ENCODE results near the gene TCERG1L. TPM values are rescaled to one million over a fixed set of nuclear protein-coding genes. Genes with fewer than 3 reads are reported as not detected.

Gene TCERG1L
- total RNA-seq, 1 donor from 2014 or later = 3.5 TPM

DNA sequence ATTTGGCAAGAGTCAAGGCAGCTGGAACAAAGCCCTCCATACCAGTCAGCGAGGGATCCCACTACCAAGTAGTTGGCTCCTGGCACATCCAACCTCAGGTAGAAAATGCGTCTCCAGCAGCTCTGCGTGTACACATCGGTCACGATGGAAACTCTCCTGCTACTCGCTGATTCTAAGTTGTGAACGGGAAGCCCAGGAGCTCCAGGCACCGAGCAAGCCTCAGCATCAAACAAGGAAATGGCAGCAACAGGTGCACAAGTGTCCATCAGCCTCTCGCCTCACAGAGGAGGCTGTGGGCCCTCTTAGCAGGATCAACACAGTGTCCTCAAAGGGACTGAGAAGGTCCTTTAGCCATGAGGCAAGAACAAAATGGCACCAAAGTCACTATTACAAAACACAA lies 127.0 kb downstream of the TCERG1L start:
- TF ChIP-seq EZH2 (IDR thresholded peaks at IDR 0.05; ENCODE audit: insufficient read depth, low read length) (no peak), CTCF (IDR thresholded peaks at IDR 0.05; ENCODE audit: insufficient read depth, low read depth, low read length) (no peak)
- Histone ChIP-seq H3K9me3 (ENCODE audit: insufficient read depth, low read depth, low read length) (no peaks in the 10 kb centered on the region), H3K36me3 (ENCODE audit: insufficient read depth, low read length) (no peaks in the 10 kb centered on the region), H3K27me3 (ENCODE audit: insufficient read depth, low read length) (no peaks in the 10 kb centered on the region), H4K20me1 (ENCODE audit: insufficient read depth, low read length) (no peaks in the 10 kb centered on the region), H3K4me1 (ENCODE audit: insufficient read depth, low read length) (no peaks in the 10 kb centered on the region), H3K4me3 (ENCODE audit: insufficient read depth, low read depth, low read length) (no peak overlapping the region), H3K79me2 (ENCODE audit: insufficient read depth, low read length) (no peaks in the 10 kb centered on the region), H3K27ac (ENCODE audit: low read depth, low read length) (no peak overlapping the region), H3K4me2 (ENCODE audit: low read length) (no peak overlapping the region), H3K9ac (ENCODE audit: low read length) (no peak overlapping the region), H2AFZ (ENCODE audit: low read depth, low read length) (no peak overlapping the region)
- FAIRE-seq (no peak), DNase-seq (ENCODE audit: low read depth) (no peak)
- H3K4me1 Mint-ChIP-seq (ENCODE audit: low read depth, unreplicated experiment) = no peaks in the 10 kb centered on the region
- no peak overlapping the region for H3K27ac Mint-ChIP-seq (ENCODE audit: unreplicated experiment)
- H3K4me3 Mint-ChIP-seq (ENCODE audit: unreplicated experiment) = no peak overlapping the region
- no peaks in the 10 kb centered on the region for H3K27me3 Mint-ChIP-seq (ENCODE audit: low read depth, unreplicated experiment)
- no peaks in the 10 kb centered on the region for H3K36me3 Mint-ChIP-seq (ENCODE audit: low read depth, unreplicated experiment)
- H3K9me3 Mint-ChIP-seq (ENCODE audit: unreplicated experiment) = peaks cover 2% of the 10 kb centered on the region

GRCh38 chr10:131183546-131184045 lies 127.9 kb downstream of the TCERG1L start:
- no peaks in the 10 kb centered on the region for H3K36me3 ChIP-seq (ENCODE audit: insufficient read depth, low read length)
- no peaks in the 10 kb centered on the region for H3K4me1 ChIP-seq (ENCODE audit: insufficient read depth, low read length)
- FAIRE-seq = no peak
- Mint-ChIP-seq H3K4me3 (ENCODE audit: unreplicated experiment) (no peak overlapping the region), H3K27ac (ENCODE audit: unreplicated experiment) (no peak overlapping the region), H3K27me3 (ENCODE audit: low read depth, unreplicated experiment) (no peaks in the 10 kb centered on the region), H3K36me3 (ENCODE audit: low read depth, unreplicated experiment) (no peaks in the 10 kb centered on the region), H3K4me1 (ENCODE audit: low read depth, unreplicated experiment) (no peaks in the 10 kb centered on the region), H3K9me3 (ENCODE audit: unreplicated experiment) (peaks cover 2% of the 10 kb centered on the region)
- no peaks in the 10 kb centered on the region for H4K20me1 ChIP-seq (ENCODE audit: insufficient read depth, low read length)
- H3K4me2 ChIP-seq (ENCODE audit: low read length) = no peak overlapping the region
- H2AFZ ChIP-seq (ENCODE audit: low read depth, low read length) = no peak overlapping the region
- TF ChIP-seq EZH2 (IDR thresholded peaks at IDR 0.05; ENCODE audit: insufficient read depth, low read length) (no peak), CTCF (IDR thresholded peaks at IDR 0.05; ENCODE audit: insufficient read depth, low read depth, low read length) (no peak)
- no peak overlapping the region for H3K27ac ChIP-seq (ENCODE audit: low read depth, low read length)
- H3K79me2 ChIP-seq (ENCODE audit: insufficient read depth, low read length) = no peaks in the 10 kb centered on the region
- DNase-seq (ENCODE audit: low read depth) = no peak
- no peak overlapping the region for H3K4me3 ChIP-seq (ENCODE audit: insufficient read depth, low read depth, low read length)
- no peaks in the 10 kb centered on the region for H3K27me3 ChIP-seq (ENCODE audit: insufficient read depth, low read length)
- no peak overlapping the region for H3K9ac ChIP-seq (ENCODE audit: low read length)
- H3K9me3 ChIP-seq (ENCODE audit: insufficient read depth, low read depth, low read length) = no peaks in the 10 kb centered on the region

DNA sequence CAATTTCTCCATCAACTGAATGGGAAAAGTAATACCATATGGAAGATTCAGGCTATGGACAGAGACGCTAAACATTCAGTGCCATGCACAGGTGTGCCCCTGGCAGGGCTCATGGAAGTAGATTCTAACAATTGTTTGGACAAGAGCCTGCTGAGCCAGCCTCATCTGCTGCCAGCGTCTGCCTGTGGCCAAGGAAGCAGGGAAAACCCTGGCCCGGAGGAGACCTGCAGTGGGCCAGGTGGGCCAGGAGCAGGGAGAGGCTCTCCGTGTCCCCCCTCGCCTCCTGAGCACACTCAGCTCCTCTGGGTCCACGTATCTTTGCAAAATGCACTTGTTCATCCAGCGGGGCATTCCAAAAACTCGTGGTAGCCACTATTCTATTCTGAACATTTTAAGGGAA lies 130.1 kb downstream of the TCERG1L start:
- H3K4me3 ChIP-seq (ENCODE audit: insufficient read depth, low read depth, low read length) = no peak overlapping the region
- TF ChIP-seq CTCF (IDR thresholded peaks at IDR 0.05; ENCODE audit: insufficient read depth, low read depth, low read length) (no peak), EZH2 (IDR thresholded peaks at IDR 0.05; ENCODE audit: insufficient read depth, low read length) (no peak)
- no peaks in the 10 kb centered on the region for H3K36me3 ChIP-seq (ENCODE audit: insufficient read depth, low read length)
- no peaks in the 10 kb centered on the region for H3K27me3 Mint-ChIP-seq (ENCODE audit: low read depth, unreplicated experiment)
- no peak overlapping the region for H3K4me2 ChIP-seq (ENCODE audit: low read length)
- FAIRE-seq = no peak
- H3K4me3 Mint-ChIP-seq (ENCODE audit: unreplicated experiment) = no peak overlapping the region
- no peaks in the 10 kb centered on the region for H3K4me1 Mint-ChIP-seq (ENCODE audit: low read depth, unreplicated experiment)
- H3K9me3 ChIP-seq (ENCODE audit: insufficient read depth, low read depth, low read length) = peaks cover 10% of the 10 kb centered on the region
- H2AFZ ChIP-seq (ENCODE audit: low read depth, low read length) = no peak overlapping the region
- H3K4me1 ChIP-seq (ENCODE audit: insufficient read depth, low read length) = no peaks in the 10 kb centered on the region
- no peak for DNase-seq (ENCODE audit: low read depth)
- no peaks in the 10 kb centered on the region for H4K20me1 ChIP-seq (ENCODE audit: insufficient read depth, low read length)
- no peaks in the 10 kb centered on the region for H3K27me3 ChIP-seq (ENCODE audit: insufficient read depth, low read length)
- H3K27ac ChIP-seq (ENCODE audit: low read depth, low read length) = no peak overlapping the region
- H3K9ac ChIP-seq (ENCODE audit: low read length) = no peak overlapping the region
- no peaks in the 10 kb centered on the region for H3K36me3 Mint-ChIP-seq (ENCODE audit: low read depth, unreplicated experiment)
- H3K27ac Mint-ChIP-seq (ENCODE audit: unreplicated experiment) = no peak overlapping the region
- H3K79me2 ChIP-seq (ENCODE audit: insufficient read depth, low read length) = no peaks in the 10 kb centered on the region
- H3K9me3 Mint-ChIP-seq (ENCODE audit: unreplicated experiment) = peaks cover 2% of the 10 kb centered on the region
